ENCODE results near the gene SAMD1.

Gene SAMD1

DNA sequence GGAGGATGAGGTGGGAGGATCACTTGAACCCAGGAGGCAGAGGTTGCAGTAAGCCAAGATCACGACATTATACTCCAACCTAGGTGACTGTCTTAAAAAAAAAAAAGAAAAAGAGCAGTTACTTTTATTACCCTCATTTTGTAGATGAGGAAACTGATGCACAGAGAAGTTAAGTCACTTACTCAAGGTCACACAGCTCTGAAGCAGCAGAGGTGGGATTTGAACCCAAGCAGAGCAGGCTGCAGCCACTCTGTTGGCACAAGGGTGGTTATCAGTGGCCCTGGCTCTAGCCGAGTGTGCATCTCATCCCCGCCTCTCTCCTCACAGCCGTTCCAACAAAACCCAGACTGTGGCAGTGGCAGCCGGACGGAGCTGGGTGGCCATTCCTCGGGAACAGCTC, 51.4 kb downstream of the SAMD1 start:
- 86 to 88% methylated on average over 7 of the region's 7 CpGs for WGBS, 2 experiments
- H3K27ac ChIP-seq (ENCODE audit: insufficient read depth, low read depth, low read length, poor library complexity, severe bottlenecking), result no peak overlapping the region
- H3K4me3 ChIP-seq (ENCODE audit: insufficient read depth, low read depth, low read length), result no peak overlapping the region
- H3K4me1 ChIP-seq (ENCODE audit: control insufficient read depth, insufficient read depth, low read length), result no peaks in the 10 kb centered on the region
- H3K36me3 ChIP-seq (ENCODE audit: control insufficient read depth, insufficient read depth, low read length), result no peaks in the 10 kb centered on the region
- H3K9me3 ChIP-seq (ENCODE audit: control insufficient read depth, low read length), result no peaks in the 10 kb centered on the region
- no peaks in the 10 kb centered on the region for H3K27me3 ChIP-seq (ENCODE audit: control insufficient read depth, insufficient read depth, low read length, poor library complexity, severe bottlenecking)

Measured in ectodermal cell (in vitro differentiated cells).